HG02623 (cell line): ENCODE measurements around the gene STAM.

Experiments used
- ATAC-seq: cut with Tn5 transposase; IDR thresholded peaks from one replicate; pipeline ENCODE4 v1.9.1; 2021; ENCODE audit warnings: moderate library complexity; ENCODE audit not compliant: unreplicated experiment

The STAM gene

GRCh38 chr10:17758200-17758599 is 114.2 kb downstream of the STAM start:
- ATAC-seq = no peak

GRCh38 chr10:17758896-17759295 is 114.9 kb downstream of the STAM start:
- ATAC-seq = no peak

GRCh38 chr10:17764142-17764541 is 120.2 kb downstream of the STAM start:
- no peak for ATAC-seq

GRCh38 chr10:17765602-17766001 is 121.7 kb downstream of the STAM start:
- no peak for ATAC-seq
